HG02571 (cell line): ENCODE results near the gene USP2.

Experiments
- ATAC-seq: cut with Tn5 transposase; IDR thresholded peaks from one replicate; pipeline ENCODE4 v1.9.1; 2021; ENCODE audit warnings: mild to moderate bottlenecking, moderate library complexity; ENCODE audit not compliant: unreplicated experiment

USP2 gene

GRCh38 chr11:119363851-119364590 lies 17.5 kb downstream of the USP2 start:
- ATAC-seq = no peak

- no peak for ATAC-seq
These were observed 18.2 kb downstream of the USP2 start for GRCh38 chr11:119363081-119363850.

- ATAC-seq = no peak
These were observed 18.8 kb downstream of the USP2 start for GRCh38 chr11:119362741-119363080.

GRCh38 chr11:119361941-119362725 lies 19.4 kb downstream of the USP2 start:
- ATAC-seq = no peak

GRCh38 chr11:119361056-119361787 lies 20.3 kb downstream of the USP2 start:
- no peak for ATAC-seq

- ATAC-seq = no peak
These were observed 21.9 kb downstream of the USP2 start for GRCh38 chr11:119359365-119360214.

- ATAC-seq = no peak
These were observed 24.4 kb downstream of the USP2 start for GRCh38 chr11:119357074-119357473.

GRCh38 chr11:119356349-119357031 lies 25.0 kb downstream of the USP2 start:
- peak; percentile 62 for ATAC-seq

GRCh38 chr11:119355091-119355843 lies 26.2 kb downstream of the USP2 start:
- no peak for ATAC-seq

- ATAC-seq = no peak
These were observed 28.6 kb downstream of the USP2 start for GRCh38 chr11:119352857-119353260.

GRCh38 chr11:119351232-119351631 lies 30.3 kb downstream of the USP2 start:
- ATAC-seq = no peak

- no peak for ATAC-seq
These were observed 31.2 kb downstream of the USP2 start for GRCh38 chr11:119350302-119350701.

- ATAC-seq = no peak
These were observed 33.4 kb downstream of the USP2 start for GRCh38 chr11:119347940-119348605.

GRCh38 chr11:119347242-119347641 lies 34.2 kb downstream of the USP2 start:
- no peak for ATAC-seq

- ATAC-seq = no peak
These were observed 34.9 kb downstream of the USP2 start, which contains the start of gene MFRP for GRCh38 chr11:119346605-119347004. Gene MFRP (minus strand): TSS chr11:119346705. CDS start chr11:119346513, 192 bp downstream.

GRCh38 chr11:119345685-119346084 lies 35.8 kb downstream of the USP2 start:
- no peak for ATAC-seq

- no peak for ATAC-seq
These were observed 37.0 kb downstream of the USP2 start for GRCh38 chr11:119344291-119345010.
